Measurements from ENCODE around the gene SH2D4B. TPM values are rescaled to one million over a fixed set of nuclear protein-coding genes. Genes with fewer than 3 reads are reported as not detected.

SH2D4B gene
- polyA plus RNA-seq, 1 donor: 0.10 TPM

DNA sequence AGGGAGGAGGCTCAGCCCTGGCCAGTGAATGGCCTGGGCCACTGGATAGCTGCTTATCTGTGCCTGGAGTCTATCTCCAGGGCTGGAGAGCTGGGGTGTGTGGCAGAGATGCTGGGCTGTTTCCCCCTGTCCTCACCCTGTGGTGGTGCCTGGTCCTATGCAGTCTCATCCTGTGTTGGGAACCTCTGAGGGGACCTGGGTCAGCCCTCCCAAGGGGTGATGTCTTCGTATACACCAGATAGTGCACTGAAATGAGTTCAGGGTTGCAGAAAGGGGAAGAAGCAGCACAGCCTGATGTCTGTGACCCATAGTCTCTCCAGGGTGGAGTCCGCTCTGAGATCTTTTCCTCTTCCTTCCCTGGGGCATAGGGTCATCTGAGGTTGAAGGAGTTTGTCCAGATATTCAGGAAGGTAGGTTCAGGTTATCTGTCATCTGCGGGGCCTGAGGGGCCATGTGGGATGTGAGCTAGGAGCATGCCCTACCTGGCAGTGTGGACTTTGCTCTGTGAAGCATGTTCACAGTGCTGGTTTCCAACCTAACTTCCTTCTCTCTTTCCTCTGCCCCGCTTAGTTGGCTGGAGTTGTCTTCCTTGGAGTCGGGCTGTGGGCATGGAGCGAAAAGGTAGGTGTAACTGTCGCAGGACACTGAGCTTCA, 33.4 kb upstream of the SH2D4B start:
- DNase-seq: no peak

DNA sequence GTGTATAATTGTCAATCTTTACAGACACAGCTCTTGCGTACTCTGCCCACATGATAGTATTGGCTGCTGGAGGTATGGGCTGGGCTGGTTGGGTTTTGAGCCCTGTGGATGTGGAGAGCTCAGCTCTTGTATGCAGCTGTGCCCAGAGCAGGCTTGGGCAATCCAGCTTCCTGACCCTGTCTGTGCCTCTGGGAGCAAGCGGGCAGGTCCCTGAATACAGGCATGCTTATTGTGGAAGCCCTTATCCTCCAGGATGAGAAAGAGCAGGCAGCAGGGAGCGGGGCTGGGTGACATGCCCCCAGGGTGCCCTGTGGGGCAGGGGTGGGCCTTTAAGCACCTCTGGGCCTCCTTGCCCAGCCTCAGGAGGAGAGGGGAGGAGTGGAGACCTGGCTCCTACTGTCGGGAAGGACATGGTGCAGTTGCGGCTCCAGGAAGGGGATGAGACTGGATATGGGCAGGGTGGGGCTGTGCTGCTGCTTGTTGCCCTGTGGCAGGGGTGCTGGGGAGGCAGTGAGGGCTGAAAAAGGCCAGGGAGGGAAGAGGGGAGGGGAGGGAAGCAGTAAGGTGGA, 32.7 kb upstream of the SH2D4B start:
- no peak for DNase-seq

DNA sequence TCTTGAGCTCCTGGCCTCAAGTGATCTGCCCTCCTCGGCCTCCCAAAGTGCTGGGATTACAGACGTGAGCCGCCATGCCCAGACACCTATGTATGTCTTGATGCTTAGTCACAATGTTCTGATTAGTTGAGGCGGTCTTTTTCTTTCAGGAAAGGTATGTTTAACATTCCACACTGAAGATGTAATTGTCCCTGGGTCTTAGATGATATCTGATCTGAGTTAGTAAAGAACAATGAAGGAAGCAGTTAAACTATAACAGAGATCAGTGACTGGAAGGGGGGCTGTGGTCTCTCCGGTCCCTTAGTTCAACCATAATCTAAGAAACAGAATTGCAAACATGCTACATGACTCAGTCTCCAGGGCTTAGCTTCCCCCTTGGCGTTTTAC, 31.5 kb upstream of the SH2D4B start:
- DNase-seq: no peak

GRCh38 chr10:80506836-80507487, 30.7 kb upstream of the SH2D4B start:
- DNase-seq: no peak

DNA sequence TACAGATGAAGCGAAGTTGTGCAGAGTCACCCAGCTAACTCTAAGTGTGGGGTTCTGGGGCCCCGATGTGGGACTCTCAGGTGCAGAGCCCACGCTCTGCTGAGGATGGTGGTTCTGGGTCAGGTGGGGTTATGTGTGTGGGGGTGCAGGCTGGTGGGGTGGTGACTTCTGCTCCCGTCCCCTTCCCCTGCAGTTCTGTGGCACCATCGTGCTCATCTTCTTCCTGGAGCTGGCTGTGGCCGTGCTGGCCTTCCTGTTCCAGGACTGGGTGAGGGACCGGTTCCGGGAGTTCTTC, 28.6 kb upstream of the SH2D4B start:
- no peak for DNase-seq

GRCh38 chr10:80509403-80510161, 28.1 kb upstream of the SH2D4B start:
- no peak for DNase-seq

DNA sequence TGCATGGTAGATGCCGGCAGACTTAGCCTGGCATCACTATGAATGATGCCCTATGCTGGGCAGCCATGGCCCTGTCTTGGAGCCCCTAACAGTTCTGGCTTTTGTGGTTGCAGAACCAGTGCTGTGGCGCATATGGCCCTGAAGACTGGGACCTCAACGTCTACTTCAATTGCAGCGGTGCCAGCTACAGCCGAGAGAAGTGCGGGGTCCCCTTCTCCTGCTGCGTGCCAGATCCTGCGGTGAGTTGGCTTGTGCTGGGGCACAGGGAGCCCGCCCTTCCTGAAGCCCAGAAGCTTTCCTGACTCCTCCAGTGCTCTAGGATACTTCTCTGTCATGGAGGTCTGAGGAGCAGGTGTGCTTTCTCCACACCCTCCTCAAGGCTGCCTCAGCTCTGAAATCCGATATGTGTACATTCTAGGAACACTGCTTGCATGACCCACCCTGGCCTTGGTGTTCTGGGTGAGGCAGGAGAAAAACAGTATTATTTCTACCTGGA, 25.6 kb upstream of the SH2D4B start:
- DNase-seq: no peak

- no peak for DNase-seq
These were observed 24.6 kb upstream of the SH2D4B start for GRCh38 chr10:80513106-80513505.

DNA sequence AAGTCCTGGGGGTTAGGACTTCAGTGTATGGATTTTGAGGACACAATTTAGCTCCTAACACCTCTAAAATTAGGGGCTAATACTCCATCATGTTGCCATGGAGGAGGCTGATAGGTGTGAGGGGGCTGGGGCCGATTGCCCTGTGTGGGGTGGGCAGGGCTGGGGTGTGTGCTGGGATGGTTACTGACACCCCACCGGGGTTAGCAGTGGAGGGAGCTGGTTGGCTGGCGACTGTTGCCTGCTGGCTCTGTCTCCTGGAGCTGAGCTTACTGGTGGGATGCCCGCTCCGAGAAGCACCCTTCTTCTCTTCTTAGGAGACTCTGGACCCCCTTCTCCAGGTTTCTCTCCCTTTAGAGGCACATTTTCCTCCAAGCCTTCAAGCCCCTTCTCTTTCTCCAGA, 22.2 kb upstream of the SH2D4B start:
- no peak for DNase-seq

GRCh38 chr10:80515941-80516340, 21.8 kb upstream of the SH2D4B start:
- no peak for DNase-seq

DNA sequence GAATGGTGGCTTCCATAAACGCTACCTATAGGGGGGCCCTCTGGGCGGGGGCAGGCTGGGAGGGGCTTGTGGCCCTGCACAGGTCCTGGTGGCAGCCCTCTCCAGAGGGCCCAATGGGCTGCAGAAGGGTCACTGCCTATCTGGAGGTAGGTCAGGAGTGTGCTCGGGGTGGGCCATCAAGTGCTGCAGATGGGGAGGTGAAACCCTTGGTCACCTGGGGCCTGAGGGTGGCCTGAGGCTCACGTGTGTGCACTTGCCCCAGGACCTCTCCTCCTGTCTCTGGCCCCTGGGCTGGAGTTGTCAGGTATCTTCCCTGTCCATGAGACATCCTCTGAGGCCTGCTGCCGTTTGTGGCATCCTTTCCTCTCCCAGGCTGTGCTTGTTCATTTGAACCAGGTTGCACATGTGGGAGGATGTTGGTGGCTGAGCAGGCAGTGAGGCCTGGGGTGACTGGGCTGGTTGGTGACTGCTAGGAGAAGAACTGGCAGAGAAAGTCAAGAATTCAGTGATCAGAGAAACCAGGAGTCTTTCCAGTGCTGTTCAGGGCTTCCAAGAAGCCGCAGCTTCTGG, 21.1 kb upstream of the SH2D4B start:
- DNase-seq: no peak

- no peak for DNase-seq
These were observed 20.1 kb upstream of the SH2D4B start for GRCh38 chr10:80517416-80518142.

DNA sequence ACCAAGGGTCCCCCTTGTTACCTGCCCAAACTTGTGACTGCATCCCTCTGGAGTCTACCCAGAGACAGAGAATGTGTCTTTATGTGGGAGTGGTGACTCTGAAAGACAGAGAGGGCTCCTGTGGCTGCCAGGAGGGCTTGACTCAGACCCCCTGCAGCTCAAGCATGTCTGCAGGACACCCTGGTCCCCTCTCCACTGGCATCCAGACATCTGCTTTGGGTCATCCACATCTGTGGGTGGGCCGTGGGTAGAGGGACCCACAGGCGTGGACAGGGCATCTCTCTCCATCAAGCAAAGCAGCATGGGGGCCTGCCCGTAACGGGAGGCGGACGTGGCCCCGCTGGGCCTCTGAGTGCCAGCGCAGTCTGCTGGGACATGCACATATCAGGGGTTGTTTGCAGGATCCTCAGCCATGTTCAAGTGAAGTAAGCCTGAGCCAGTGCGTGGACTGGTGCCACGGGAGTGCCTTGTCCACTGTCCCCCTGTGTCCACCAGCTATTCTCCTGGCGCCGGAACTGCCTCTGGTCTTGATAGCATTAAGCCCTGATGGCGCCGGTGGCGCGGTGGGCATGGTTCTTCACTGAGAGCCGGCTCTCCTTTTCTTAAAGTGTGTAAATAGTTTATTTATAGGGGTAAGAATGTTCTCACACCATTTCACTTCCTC, 19.4 kb upstream of the SH2D4B start:
- DNase-seq: no peak

GRCh38 chr10:80518807-80519360, 18.8 kb upstream of the SH2D4B start:
- DNase-seq: no peak

DNA sequence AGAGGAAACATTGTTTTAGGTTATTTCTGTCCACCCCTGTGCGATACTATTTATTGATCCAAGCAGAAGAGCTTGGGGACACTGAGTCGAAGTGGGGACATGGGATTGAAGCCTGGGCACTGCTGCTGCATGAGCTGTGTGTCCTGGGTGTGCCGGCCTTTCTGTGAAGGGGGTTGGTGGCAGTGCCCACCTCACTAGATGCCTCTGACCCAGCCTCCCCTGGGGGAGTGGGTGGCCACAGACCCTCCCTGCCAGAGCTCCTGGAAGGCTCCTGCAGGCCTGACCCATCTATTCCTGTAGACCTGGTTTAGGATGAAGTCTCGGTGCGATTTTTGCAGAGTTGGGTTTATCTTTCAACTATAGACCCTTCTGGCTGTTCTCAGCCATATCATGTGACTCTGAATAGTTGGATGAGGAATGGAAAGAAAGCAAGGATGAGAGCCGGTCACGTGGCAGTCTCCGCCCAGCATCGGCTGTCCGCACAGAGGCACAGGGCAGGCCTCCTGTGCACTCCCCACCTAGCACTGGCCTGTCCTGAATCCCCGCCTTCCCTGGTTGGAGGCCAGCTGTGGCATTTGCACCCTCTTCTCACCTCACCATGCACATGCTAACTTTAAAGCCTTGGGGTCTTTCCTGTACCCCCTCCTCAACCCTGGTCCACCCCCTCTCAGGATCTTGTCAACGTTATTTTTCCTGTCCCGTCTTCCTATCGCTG, 17.6 kb upstream of the SH2D4B start:
- DNase-seq: no peak

GRCh38 chr10:80520661-80521470, 16.8 kb upstream of the SH2D4B start:
- DNase-seq: no peak

DNA sequence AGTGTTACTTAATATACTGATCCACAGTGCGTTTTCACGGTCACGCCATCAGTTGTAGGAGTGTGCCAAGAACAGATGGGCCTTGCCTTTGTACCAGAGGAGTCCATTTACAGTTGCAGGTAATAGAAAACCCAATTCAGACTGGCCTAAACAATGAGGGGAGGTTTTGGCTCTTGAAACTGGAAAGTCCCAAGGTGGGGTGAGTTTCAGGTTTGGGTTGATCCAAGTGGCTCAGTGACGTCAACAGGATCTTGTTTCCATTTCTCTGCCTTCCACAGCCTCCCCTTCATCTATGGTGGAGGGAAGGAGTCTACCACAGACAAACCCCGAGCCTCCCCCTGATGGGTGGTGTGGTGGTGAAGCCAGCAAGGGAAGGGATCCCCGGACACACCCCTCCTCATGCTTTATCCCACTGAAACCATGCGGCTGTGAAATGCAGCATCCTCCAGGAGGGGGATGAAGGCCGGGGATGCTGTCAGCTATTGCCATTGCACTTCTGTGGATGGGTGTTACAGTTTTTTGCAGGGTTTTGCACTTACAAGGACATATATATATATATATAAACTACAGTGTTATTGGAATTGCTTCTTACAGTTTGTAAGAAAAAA, 14.8 kb upstream of the SH2D4B start:
- DNase-seq: no peak

DNA sequence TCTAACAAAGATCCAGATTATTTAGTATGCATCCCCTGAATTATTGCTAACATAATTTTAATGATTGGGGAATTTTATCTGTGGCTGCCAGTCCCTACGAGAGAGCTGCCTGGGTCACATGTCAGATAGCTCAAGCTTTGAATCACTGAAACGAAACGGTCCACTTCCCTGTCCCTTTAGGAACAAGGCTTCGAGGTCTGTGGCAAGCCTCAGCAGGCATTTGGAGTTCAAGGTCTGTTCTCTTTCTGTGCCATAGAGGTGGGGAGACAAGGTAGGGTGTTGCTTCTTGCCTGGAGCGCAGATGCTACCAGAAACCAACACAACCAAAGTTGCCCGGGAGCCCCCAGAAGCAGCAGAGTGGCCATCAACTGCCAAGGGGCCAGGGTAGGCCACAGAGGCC, 13.9 kb upstream of the SH2D4B start:
- no peak for DNase-seq

- no peak for DNase-seq
These were observed 13.4 kb upstream of the SH2D4B start for GRCh38 chr10:80524190-80524909.

Measured in hindlimb muscle (tissue), 1 donor.